ENCODE measurements around the gene PCDH12.

PCDH12 gene

GRCh38 chr5:141966275-141966962 lies 8.4 kb upstream of the PCDH12 start:
- no peak for DNase-seq (ENCODE audit: low spot score)

GRCh38 chr5:141965071-141965470 lies 7.1 kb upstream of the PCDH12 start:
- DNase-seq (ENCODE audit: low spot score): no peak

GRCh38 chr5:141963701-141964100 lies 5.7 kb upstream of the PCDH12 start:
- no peak for DNase-seq (ENCODE audit: low spot score)

GRCh38 chr5:141961466-141961865 lies 3.5 kb upstream of the PCDH12 start:
- no peak for DNase-seq (ENCODE audit: low spot score)

- DNase-seq (ENCODE audit: low spot score): peak; percentile 93
Observed at GRCh38 chr5:141960449-141961323, 2.7 kb upstream of the PCDH12 start.

- DNase-seq (ENCODE audit: low spot score): no peak
Observed at GRCh38 chr5:141960018-141960417, 2.0 kb upstream of the PCDH12 start.

- DNase-seq (ENCODE audit: low spot score): no peak
Observed at GRCh38 chr5:141958546-141959172, 657 bp upstream of the PCDH12 start.

GRCh38 chr5:141957367-141957996 lies 520 bp downstream of the PCDH12 start:
- DNase-seq (ENCODE audit: low spot score): no peak

- DNase-seq (ENCODE audit: low spot score): peak; percentile 51
Observed at GRCh38 chr5:141954194-141954593, 3.8 kb downstream of the PCDH12 start.

GRCh38 chr5:141952020-141952419 lies 6.0 kb downstream of the PCDH12 start:
- DNase-seq (ENCODE audit: low spot score): no peak

GRCh38 chr5:141951332-141951781 lies 6.6 kb downstream of the PCDH12 start:
- DNase-seq (ENCODE audit: low spot score): no peak

GRCh38 chr5:141950207-141951005 lies 7.6 kb downstream of the PCDH12 start:
- no peak for DNase-seq (ENCODE audit: low spot score)

- no peak for DNase-seq (ENCODE audit: low spot score)
Observed at GRCh38 chr5:141949511-141949910, 8.5 kb downstream of the PCDH12 start.

- no peak for DNase-seq (ENCODE audit: low spot score)
Observed at GRCh38 chr5:141948812-141949211, 9.2 kb downstream of the PCDH12 start.

- no peak for DNase-seq (ENCODE audit: low spot score)
Observed at GRCh38 chr5:141947316-141947715, 10.7 kb downstream of the PCDH12 start.

GRCh38 chr5:141945511-141946051 lies 12.4 kb downstream of the PCDH12 start:
- DNase-seq (ENCODE audit: low spot score): no peak

GRCh38 chr5:141944076-141944475 lies 13.9 kb downstream of the PCDH12 start:
- no peak for DNase-seq (ENCODE audit: low spot score)

- DNase-seq (ENCODE audit: low spot score): no peak
Observed at GRCh38 chr5:141942185-141942857, 15.7 kb downstream of the PCDH12 start.

GRCh38 chr5:141941779-141942178 lies 16.2 kb downstream of the PCDH12 start:
- DNase-seq (ENCODE audit: low spot score): no peak

- no peak for DNase-seq (ENCODE audit: low spot score)
Observed at GRCh38 chr5:141941307-141941706, 16.7 kb downstream of the PCDH12 start.
